ENCODE results near the gene NCOA7. TPM values are rescaled to one million over a fixed set of nuclear protein-coding genes. Genes with fewer than 3 reads are reported as not detected.
A peak's percentile ranks its signal among the peaks of the same experiment; 100 is the strongest.

NCOA7 gene
- total and polyA plus RNA-seq, 9 of the 15 experiments (the other 6 are each of a cell fraction or from before 2014, with no cell fraction given) = 5.8 to 14.6 (median 9.3) TPM

DNA sequence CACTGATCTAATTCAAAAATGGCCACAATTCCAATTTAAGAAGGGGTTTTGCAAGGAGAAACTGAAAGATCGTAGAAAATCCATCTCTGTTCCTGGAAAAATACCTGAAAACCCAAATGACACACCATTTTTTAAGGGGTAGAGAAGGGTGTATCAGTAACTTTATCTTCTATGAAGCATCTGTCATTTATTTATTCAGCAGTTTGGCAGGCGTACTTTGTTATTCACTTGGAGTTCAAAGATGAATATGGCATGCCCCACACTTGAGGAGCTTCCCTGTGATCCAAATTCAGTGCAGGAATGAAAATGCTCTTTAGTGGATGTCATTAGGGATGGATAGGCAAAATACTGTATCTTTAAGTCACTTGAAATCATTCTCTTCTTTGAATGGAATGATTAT lies 173.1 kb downstream of the NCOA7 start:
- Histone ChIP-seq H2AFZ (ENCODE audit: low read depth, low read length) (no peak overlapping the region), H3K36me3 (ENCODE audit: control insufficient read depth, insufficient read depth, low read length) (peaks cover 20% of the 10 kb centered on the region), H3K4me3 (no peak overlapping the region), H3K9ac (ENCODE audit: insufficient read depth in 1 of 2, low read depth in 2 of 2, low read length in 2 of 2) (0 out of 4 replicates have a peak overlapping the region, but pooled peaks of 1 of the 2 experiments have one; percentile 12), H3K27me3 (ENCODE audit: control insufficient read depth in 2 of 2, insufficient read depth in 2 of 2, low read length in 2 of 2) (no peaks in the 10 kb centered on the region), H3K79me2 (ENCODE audit: control insufficient read depth, insufficient read depth, low read length) (peaks cover 48% of the 10 kb centered on the region), H4K20me1 (replicated peaks; ENCODE audit: control insufficient read depth, insufficient read depth, low read length) (no peaks in the 10 kb centered on the region), H3K9me3 (replicated peaks; ENCODE audit: control insufficient read depth, insufficient read depth, low read depth, low read length) (no peaks in the 10 kb centered on the region), H3K4me1 (replicated peaks in 1 of 2; ENCODE audit: control insufficient read depth in 2 of 2, insufficient read depth in 2 of 2, low read length in 2 of 2) (peaks cover 4 to 27% of the 10 kb centered on the region in 2 experiments; a peak in 4 of 5 replicates), H3K4me2 (ENCODE audit: insufficient read depth, low read length) (0 out of 2 replicates have a peak overlapping the region, but pooled peaks have one; percentile 3), H3K27ac (ENCODE audit: extremely low read depth, low read depth, low read length) (peak overlapping the region; percentile 50; the same call in 1 of the 3 replicates), H3K9me1 (ENCODE audit: control insufficient read depth, insufficient read depth, low read length) (no peaks in the 10 kb centered on the region)
- in situ Hi-C loops (cut with MboI) (no loop called here), intact Hi-C loops (cut with micrococcal nuclease) (no loop called here)
- no peak for ATAC-seq
- BruUV-seq (replicated peaks) = no TSS peak
- 20% methylated on average over 2 of the region's 2 CpGs for WGBS (ENCODE audit: insufficient coverage, low coverage, missing lambda C conversion rate)
- POLR2A ChIA-PET = interaction anchor here (1.5 to 1.7 kb wide), 2 partner anchors 11 to 183 kb away, joined by 6 read pairs; no protein-coding TSS in a partner anchor
- DNase-seq (ENCODE audit: extremely low read depth in 1 of 4, low spot score in 3 of 4) = no peak
- FAIRE-seq = no peak
- CTCF ChIA-PET (ENCODE audit: low intra/inter-chr PET ratio) = no interaction called here
- TF ChIP-seq MEIS2 (IDR thresholded peaks at IDR 0.05; ENCODE audit: partially characterized antibody) = peak; percentile 16
- TF ChIP-seq POLR3G (IDR thresholded peaks at IDR 0.05; ENCODE audit: extremely low read depth, insufficient read length, insufficient replicate concordance) = no peak
- peak; percentile 27; the same call in 1 of the 2 replicates for TF ChIP-seq ARID1B (IDR thresholded peaks at IDR 0.05)

DNA sequence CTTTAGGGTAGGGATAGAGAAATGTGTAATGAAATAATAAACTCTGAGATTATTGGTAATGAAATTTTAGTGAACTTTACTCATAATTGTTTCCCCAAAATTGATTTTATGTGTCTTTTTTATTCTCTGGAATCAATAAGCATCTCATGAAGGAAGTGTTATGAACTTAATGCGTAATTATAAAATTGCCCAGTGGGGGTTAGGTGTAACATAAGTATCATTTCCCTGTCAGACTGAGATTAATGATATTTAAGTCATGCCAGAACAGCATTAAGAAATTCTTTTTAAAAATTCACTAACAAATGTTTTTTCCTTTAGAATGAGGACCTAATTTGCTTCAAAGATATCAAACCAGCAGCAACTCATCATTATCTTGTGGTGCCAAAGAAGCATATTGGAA lies 175.8 kb downstream of the NCOA7 start:
- H2AFZ ChIP-seq (ENCODE audit: low read depth, low read length) = no peak overlapping the region
- H3K27me3 ChIP-seq (ENCODE audit: control insufficient read depth in 2 of 2, insufficient read depth in 2 of 2, low read length in 2 of 2) = no peaks in the 10 kb centered on the region
- peaks cover 42% of the 10 kb centered on the region for H3K79me2 ChIP-seq (ENCODE audit: control insufficient read depth, insufficient read depth, low read length)
- H3K27ac ChIP-seq (ENCODE audit: extremely low read depth, low read depth, low read length) = no peak overlapping the region
- 100% methylated on average over 1 of the region's 1 CpG for WGBS (ENCODE audit: insufficient coverage, low coverage, missing lambda C conversion rate)
- no peak for DNase-seq (ENCODE audit: extremely low read depth in 1 of 4, low spot score in 3 of 4)
- H3K9me3 ChIP-seq (replicated peaks; ENCODE audit: control insufficient read depth, insufficient read depth, low read depth, low read length) = no peaks in the 10 kb centered on the region
- peaks cover 24% of the 10 kb centered on the region for H3K36me3 ChIP-seq (ENCODE audit: control insufficient read depth, insufficient read depth, low read length)
- no peaks in the 10 kb centered on the region for H3K9me1 ChIP-seq (ENCODE audit: control insufficient read depth, insufficient read depth, low read length)
- no peak overlapping the region for H3K4me3 ChIP-seq
- ChIA-PET POLR2A (no interaction called here), CTCF (ENCODE audit: low intra/inter-chr PET ratio) (no interaction called here)
- intact Hi-C loops (cut with micrococcal nuclease) = no loop called here
- peaks cover 4 to 27% of the 10 kb centered on the region in 2 experiments; a peak in 4 of 5 replicates for H3K4me1 ChIP-seq (replicated peaks in 1 of 2; ENCODE audit: control insufficient read depth in 2 of 2, insufficient read depth in 2 of 2, low read length in 2 of 2)
- FAIRE-seq = no peak
- in situ Hi-C loops (cut with MboI) = no loop called here
- no peak for ATAC-seq
- no peak overlapping the region for H3K4me2 ChIP-seq (ENCODE audit: insufficient read depth, low read length)
- H3K9ac ChIP-seq (ENCODE audit: insufficient read depth in 1 of 2, low read depth in 2 of 2, low read length in 2 of 2) = no peak overlapping the region
- no peaks in the 10 kb centered on the region for H4K20me1 ChIP-seq (replicated peaks; ENCODE audit: control insufficient read depth, insufficient read depth, low read length)
- BruUV-seq (replicated peaks) = no TSS peak
- TF ChIP-seq CHD2 (IDR thresholded peaks at IDR 0.05; ENCODE audit: low read depth, low read length) (no peak), NONO (IDR thresholded peaks at IDR 0.05; ENCODE audit: low read depth in 2 of 2, low read length in 1 of 2) (no peak), CCNT2 (IDR thresholded peaks at IDR 0.05; ENCODE audit: borderline replicate concordance, extremely low read depth, insufficient read length, low read depth, low read length) (no peak), HDGF (IDR thresholded peaks at IDR 0.05) (no peak)
- TF ChIP-seq, protein P1, sequence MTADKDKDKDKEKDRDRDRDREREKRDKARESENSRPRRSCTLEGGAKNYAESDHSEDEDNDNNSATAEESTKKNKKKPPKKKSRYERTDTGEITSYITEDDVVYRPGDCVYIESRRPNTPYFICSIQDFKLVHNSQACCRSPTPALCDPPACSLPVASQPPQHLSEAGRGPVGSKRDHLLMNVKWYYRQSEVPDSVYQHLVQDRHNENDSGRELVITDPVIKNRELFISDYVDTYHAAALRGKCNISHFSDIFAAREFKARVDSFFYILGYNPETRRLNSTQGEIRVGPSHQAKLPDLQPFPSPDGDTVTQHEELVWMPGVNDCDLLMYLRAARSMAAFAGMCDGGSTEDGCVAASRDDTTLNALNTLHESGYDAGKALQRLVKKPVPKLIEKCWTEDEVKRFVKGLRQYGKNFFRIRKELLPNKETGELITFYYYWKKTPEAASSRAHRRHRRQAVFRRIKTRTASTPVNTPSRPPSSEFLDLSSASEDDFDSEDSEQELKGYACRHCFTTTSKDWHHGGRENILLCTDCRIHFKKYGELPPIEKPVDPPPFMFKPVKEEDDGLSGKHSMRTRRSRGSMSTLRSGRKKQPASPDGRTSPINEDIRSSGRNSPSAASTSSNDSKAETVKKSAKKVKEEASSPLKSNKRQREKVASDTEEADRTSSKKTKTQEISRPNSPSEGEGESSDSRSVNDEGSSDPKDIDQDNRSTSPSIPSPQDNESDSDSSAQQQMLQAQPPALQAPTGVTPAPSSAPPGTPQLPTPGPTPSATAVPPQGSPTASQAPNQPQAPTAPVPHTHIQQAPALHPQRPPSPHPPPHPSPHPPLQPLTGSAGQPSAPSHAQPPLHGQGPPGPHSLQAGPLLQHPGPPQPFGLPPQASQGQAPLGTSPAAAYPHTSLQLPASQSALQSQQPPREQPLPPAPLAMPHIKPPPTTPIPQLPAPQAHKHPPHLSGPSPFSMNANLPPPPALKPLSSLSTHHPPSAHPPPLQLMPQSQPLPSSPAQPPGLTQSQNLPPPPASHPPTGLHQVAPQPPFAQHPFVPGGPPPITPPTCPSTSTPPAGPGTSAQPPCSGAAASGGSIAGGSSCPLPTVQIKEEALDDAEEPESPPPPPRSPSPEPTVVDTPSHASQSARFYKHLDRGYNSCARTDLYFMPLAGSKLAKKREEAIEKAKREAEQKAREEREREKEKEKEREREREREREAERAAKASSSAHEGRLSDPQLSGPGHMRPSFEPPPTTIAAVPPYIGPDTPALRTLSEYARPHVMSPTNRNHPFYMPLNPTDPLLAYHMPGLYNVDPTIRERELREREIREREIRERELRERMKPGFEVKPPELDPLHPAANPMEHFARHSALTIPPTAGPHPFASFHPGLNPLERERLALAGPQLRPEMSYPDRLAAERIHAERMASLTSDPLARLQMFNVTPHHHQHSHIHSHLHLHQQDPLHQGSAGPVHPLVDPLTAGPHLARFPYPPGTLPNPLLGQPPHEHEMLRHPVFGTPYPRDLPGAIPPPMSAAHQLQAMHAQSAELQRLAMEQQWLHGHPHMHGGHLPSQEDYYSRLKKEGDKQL (CRISPR knock-in tag; IDR thresholded peaks at IDR 0.05; ENCODE audit: borderline replicate concordance) = no peak
